ENCODE measurements around the gene MEGF11.

Gene MEGF11

GRCh38 chr15:66144978-66145725 is 108.4 kb downstream of the MEGF11 start:
- no peak for DNase-seq (ENCODE audit: low read depth in 2 of 2)

DNA sequence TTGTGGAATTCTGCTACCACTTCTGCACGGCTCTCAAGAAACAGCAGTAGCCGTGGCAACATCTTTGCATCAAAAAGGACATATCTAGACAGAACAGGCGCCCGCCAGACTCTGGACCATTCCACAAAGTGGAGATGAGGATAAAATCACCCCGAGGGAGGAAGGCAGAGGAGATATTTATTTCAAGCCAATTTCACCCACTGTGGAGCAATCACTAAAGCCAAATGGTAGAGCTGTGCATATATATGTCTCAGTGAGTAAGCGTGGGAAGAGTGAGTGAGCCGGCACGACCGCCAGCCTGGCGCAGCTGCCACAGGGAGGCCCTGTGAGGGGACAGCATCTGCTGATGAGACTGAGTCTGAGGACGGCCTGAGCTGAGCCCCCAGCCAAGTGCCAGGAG is 111.3 kb downstream of the MEGF11 start:
- DNase-seq (ENCODE audit: low read depth in 2 of 2), result no peak

GRCh38 chr15:66139591-66140207 is 113.9 kb downstream of the MEGF11 start:
- DNase-seq (ENCODE audit: low read depth in 2 of 2), result no peak

GRCh38 chr15:66138892-66139590 is 114.5 kb downstream of the MEGF11 start:
- DNase-seq (ENCODE audit: low read depth in 2 of 2), result no peak

DNA sequence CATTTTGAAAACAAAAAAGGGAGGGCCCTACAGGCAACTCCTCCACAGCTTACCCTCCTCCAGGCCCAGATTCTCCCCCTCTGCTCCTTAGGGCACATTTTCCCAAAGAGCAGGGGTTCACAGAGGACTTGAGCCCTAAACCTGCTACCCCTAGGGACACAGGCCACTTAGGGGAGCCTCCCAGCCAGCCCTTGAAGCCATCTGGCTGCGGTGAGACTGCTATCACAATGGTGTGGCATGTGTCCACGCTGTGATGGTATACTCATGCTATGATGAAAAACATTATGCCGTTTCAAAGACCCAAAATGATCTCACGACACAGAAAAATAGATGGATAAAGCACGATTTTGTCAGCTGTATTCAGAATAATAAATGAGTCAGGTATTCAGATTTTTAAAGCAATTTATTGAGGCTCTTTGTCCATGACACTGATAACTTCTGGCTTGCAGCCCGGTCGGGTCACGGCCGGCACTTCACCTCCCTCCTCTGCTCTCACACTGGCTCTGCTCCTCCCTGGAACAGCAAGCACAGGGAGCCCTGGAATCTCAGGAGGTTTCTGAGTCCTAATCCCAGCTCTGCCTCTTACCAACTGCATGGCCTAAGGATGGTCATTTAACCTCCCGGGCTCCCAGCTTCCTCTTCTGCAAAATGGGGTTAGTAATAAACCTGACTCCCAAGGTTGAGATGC is 115.3 kb downstream of the MEGF11 start:
- DNase-seq (ENCODE audit: low read depth in 2 of 2), result no peak

- DNase-seq (ENCODE audit: low read depth in 2 of 2), result no peak
Measured at GRCh38 chr15:66136948-66137347, 116.6 kb downstream of the MEGF11 start.

GRCh38 chr15:66135664-66136063 is 117.9 kb downstream of the MEGF11 start:
- no peak for DNase-seq (ENCODE audit: low read depth in 2 of 2)

DNA sequence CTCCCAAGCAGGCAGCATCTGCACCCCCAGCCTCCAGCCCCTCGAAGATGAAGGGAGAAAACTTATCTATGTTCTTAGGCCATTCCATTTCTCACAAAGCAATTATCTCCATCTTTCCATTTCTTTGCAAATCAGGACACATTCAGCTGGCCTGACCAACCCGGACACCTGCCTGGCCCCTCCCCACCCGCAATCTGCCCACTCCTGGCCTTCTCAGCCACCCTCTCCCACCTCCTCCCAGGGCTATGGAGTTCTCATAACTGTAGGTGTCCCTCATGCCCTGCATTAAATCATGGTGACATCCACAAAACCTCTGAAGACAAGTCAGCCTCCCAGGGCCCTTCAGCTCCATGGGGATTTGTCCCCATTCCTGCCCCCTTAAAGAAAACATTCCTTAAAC is 119.3 kb downstream of the MEGF11 start:
- no peak for DNase-seq (ENCODE audit: low read depth in 2 of 2)

GRCh38 chr15:66133247-66133885 is 120.2 kb downstream of the MEGF11 start:
- no peak for DNase-seq (ENCODE audit: low read depth in 2 of 2)

GRCh38 chr15:66132251-66132816 is 121.2 kb downstream of the MEGF11 start:
- no peak for DNase-seq (ENCODE audit: low read depth in 2 of 2)

DNA sequence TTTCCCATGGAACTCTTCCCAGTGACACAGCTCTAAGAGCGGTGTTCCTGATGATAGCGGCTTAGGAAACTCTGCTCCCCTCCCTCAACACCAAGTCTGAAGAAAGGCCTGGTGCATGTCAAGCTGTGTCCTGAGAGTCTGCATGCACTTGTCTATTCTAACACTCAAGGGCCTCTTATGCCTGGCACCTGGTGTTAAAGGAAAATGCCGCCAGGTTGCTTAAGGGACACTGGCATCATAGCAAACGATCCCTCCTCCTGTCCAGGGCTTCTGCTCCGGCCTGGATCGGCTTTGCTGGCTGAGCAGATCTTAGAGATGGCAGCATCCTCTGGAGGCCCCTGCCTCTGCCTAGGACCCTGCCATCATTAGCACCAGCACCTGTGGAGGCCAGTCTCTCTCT is 121.7 kb downstream of the MEGF11 start:
- DNase-seq (ENCODE audit: low read depth in 2 of 2), result no peak

DNA sequence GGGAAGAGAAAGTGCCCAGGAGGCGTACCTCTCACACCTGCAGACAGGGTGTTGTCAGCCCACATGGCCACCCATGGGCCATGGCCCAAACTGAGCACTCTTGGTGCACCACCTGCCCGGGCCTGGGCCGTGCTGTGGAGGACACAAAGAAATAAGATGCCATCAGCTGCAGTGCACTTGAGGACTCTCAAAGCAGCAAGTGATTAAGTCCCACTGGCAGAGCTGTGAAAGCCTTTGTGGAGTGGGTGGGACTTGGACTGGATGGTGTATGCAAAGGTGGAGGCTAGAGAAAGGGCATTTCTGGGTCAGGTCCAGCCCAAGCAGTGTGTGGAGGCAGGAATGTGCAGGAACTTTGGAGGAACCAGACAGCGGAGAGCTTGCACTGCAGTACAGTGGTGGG is 122.3 kb downstream of the MEGF11 start:
- DNase-seq (ENCODE audit: low read depth in 2 of 2), result no peak

DNA sequence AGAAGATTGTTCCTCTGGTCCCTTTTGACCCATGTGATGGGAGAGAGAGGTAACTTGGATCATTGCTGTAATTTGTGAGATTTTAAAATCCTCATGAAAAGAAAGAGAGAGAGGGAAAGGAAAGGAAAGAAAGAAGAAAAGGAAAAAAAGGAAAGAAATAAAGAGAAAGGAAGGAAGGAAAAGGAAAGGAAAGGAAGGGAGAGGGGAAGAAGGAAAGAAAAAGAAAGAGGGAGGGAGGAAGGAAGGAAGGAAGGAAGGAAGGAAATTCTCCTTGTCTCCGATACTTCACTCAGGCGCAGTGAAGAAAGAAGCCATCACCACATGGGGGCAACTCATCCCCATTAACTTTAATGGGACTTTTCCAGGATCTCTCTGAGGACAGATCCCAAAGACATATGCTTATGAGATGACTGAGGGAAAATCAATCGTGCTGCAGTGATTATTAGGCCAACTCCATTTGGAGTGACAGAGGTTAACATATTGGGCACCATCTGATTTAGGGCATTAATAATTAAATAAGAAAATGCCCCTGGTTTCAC is 123.0 kb downstream of the MEGF11 start:
- DNase-seq (ENCODE audit: low read depth in 2 of 2), result no peak

DNA sequence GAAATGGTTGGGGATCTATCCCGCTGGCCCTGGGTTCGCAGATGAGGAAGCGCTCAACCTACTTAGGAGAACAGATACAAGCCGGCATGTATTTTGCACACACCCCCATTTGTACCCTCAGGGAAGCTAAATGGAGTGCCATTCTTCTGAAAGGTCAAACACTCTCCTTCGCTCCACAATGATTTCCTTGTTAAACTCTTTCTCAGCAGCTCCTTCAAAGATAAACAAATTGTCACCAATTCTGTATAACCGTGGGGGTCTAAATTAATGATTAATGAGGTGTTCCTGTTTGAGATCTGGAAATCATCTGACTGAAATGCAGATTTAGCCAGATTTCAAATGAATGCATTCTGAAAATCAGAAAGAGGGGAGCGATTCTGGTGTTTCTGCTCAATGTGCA is 124.0 kb downstream of the MEGF11 start:
- no peak for DNase-seq (ENCODE audit: low read depth in 2 of 2)

GRCh38 chr15:66128116-66128680 is 125.4 kb downstream of the MEGF11 start:
- no peak for DNase-seq (ENCODE audit: low read depth in 2 of 2)

DNA sequence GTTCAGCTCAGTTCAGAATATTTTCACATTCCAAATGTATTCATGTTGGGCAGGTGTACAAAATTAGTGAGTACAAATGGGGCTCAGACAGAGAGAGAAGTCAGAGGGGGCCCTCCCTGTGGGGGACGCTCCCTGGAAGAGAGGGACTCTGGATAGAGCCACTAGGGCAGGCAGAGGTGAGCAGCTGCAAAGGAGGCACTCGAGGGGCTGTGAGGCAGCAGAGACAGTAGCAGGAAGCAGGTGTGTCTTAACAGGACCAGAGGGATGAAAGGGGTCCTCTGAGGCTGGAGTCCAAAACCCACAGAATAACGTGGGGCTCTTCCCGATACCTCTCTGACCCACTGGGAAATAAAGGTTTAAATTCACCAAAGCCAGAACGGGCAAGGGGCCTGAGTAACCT is 127.1 kb downstream of the MEGF11 start:
- DNase-seq (ENCODE audit: low read depth in 2 of 2), result no peak

GRCh38 chr15:66126031-66126441 is 127.5 kb downstream of the MEGF11 start:
- no peak for DNase-seq (ENCODE audit: low read depth in 2 of 2)

- no peak for DNase-seq (ENCODE audit: low read depth in 2 of 2)
Measured at GRCh38 chr15:66124651-66125050, 128.9 kb downstream of the MEGF11 start.

GRCh38 chr15:66123799-66124198 is 129.8 kb downstream of the MEGF11 start:
- DNase-seq (ENCODE audit: low read depth in 2 of 2), result no peak

DNA sequence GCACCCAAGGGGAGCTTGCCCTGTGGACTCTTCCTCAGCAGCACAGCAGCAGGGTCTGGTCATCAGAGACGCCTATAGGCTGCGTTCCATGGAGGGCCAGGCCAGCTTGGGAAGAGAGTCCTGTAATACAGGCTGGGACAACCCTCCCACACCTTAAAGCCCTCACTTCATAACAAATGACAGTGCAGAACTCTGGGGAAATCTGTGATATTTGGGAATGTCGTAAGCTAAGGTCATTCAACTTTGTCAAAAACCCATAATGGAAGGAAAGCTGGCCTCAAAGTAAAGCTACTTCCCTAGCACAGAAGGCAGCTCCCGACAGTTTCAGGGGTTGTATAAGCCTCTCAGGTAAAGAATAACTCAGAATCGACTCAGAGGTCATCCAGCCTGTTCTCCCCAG is 133.1 kb downstream of the MEGF11 start:
- DNase-seq (ENCODE audit: low read depth in 2 of 2), result no peak

GRCh38 chr15:66117841-66118240 is 135.7 kb downstream of the MEGF11 start:
- DNase-seq (ENCODE audit: low read depth in 2 of 2), result no peak

Measured in fibroblast of skin of left biceps (primary cell).